A673 (cell line): ENCODE measurements around the gene ITGB6. TPM values are rescaled to one million over a fixed set of nuclear protein-coding genes. Genes with fewer than 3 reads are reported as not detected.

Source experiments
- BruUV-seq: library from RNA; stranded (reverse); fragments of 400-500 nt; replicated peaks from 2 replicates; lab custom pipeline; 2021; lab: Mats Ljungman, UMichigan
- CTCF ChIA-PET: fragments of 300-600 bp; sonication (Branson Sonifier 250); formaldehyde crosslinking; loops from one replicate; lab custom pipeline; 2022; ENCODE audit warnings: antibody characterized with exemption; lab: Charles Lee
- POLR2A ChIA-PET: fragments of 300-600 bp; sonication (Branson Sonifier 250); formaldehyde crosslinking; loops from one replicate; lab custom pipeline; 2022; ENCODE audit warnings: antibody characterized with exemption; ENCODE audit not compliant: low non-redundant PET; lab: Charles Lee
- DNase-seq: peaks from one replicate; pipeline ENCODE4 v3.0.0-alpha.2; 2015; ENCODE audit warnings: low spot score
- H3K27ac ChIP-seq: fragments of 200-600 bp; sonication (generic); 2 replicates; pipeline ENCODE4 v1.5.1; 2016; ENCODE audit warnings: mixed run types, low read depth, mild to moderate bottlenecking, mixed read lengths, antibody characterized with exemption, low read length; ENCODE audit not compliant: poor library complexity, severe bottlenecking
- H3K27me3 ChIP-seq: fragments of 200-600 bp; sonication (generic); replicated peaks from 2 replicates; pipeline ENCODE4 v1.6.1; 2017; ENCODE audit warnings: mixed run types, low read depth, mild to moderate bottlenecking, mixed read lengths, antibody characterized with exemption, low read length; ENCODE audit not compliant: insufficient read depth, poor library complexity
- H3K36me3 ChIP-seq: fragments of 200-600 bp; sonication (generic); 2 replicates; pipeline ENCODE4 v1.6.1; 2016; ENCODE audit warnings: mixed run types, mild to moderate bottlenecking, mixed read lengths, antibody characterized with exemption, low read length; ENCODE audit not compliant: insufficient read depth, poor library complexity, severe bottlenecking
- H3K4me1 ChIP-seq: fragments of 200-600 bp; sonication (generic); 2 replicates; pipeline ENCODE4 v1.6.1; 2017; ENCODE audit warnings: mixed run types, mild to moderate bottlenecking, mixed read lengths, antibody characterized with exemption, low read length; ENCODE audit not compliant: insufficient read depth, poor library complexity, severe bottlenecking
- H3K4me3 ChIP-seq: fragments of 200-600 bp; sonication (generic); 2 replicates; pipeline ENCODE4 v1.5.1; 2016; ENCODE audit warnings: low read depth, mixed run types, mild to moderate bottlenecking, mixed read lengths, low read length; ENCODE audit not compliant: poor library complexity, severe bottlenecking
- H3K9me3 ChIP-seq: fragments of 200-600 bp; sonication (generic); 2 replicates; pipeline ENCODE4 v1.6.1; 2016; ENCODE audit warnings: mixed run types, low read depth, mild to moderate bottlenecking, mixed read lengths, antibody characterized with exemption, low read length; ENCODE audit not compliant: poor library complexity, severe bottlenecking
- CTCF ChIP-seq: fragments of 300-800, 200-600 bp; sonication (generic); conservative IDR thresholded peaks from 2 replicates; pipeline ENCODE4 v1.5.1; 2017; ENCODE audit warnings: low read depth, mild to moderate bottlenecking, antibody characterized with exemption, low read length, moderate library complexity, mixed read lengths
- EZH2 ChIP-seq: fragments of 200-600 bp; sonication (generic); IDR thresholded peaks from 2 replicates; pipeline ENCODE4 v1.6.1; 2017; ENCODE audit warnings: borderline replicate concordance, low read depth, mild to moderate bottlenecking, mixed read lengths, antibody characterized with exemption, low read length; ENCODE audit not compliant: poor library complexity, severe bottlenecking
- intact Hi-C: fragments of 100-400 bp; cut with micrococcal nuclease; formaldehyde crosslinking; loops from one replicate; pipeline ENCODE4 v1.10.0; 2022; ENCODE audit not compliant: unreplicated experiment
- total RNA-seq: library from RNA; stranded (reverse); gene quantifications from 2 replicates; pipeline ENCODE4 v1.2.3, GENCODE V29; 2021

The ITGB6 gene
- total RNA-seq, 1 experiment from 2014 or later: not detected

- no peaks in the 10 kb centered on the region for H3K36me3 ChIP-seq
- no peak for DNase-seq
- no peak overlapping the region for H3K27ac ChIP-seq
- BruUV-seq: no TSS peak
- H3K9me3 ChIP-seq: no peaks in the 10 kb centered on the region
- TF ChIP-seq EZH2: no peak
- TF ChIP-seq CTCF: no peak
- no peak overlapping the region for H3K4me3 ChIP-seq
- H3K27me3 ChIP-seq: no peaks in the 10 kb centered on the region
- ChIA-PET POLR2A (no interaction called here), CTCF (no interaction called here)
- H3K4me1 ChIP-seq: peaks cover 21% of the 10 kb centered on the region
- intact Hi-C loops: no loop called here
Observed at GRCh38 chr2:160169988-160170387, 30.1 kb downstream of the ITGB6 start.

- H3K36me3 ChIP-seq: no peaks in the 10 kb centered on the region
- H3K27ac ChIP-seq: no peak overlapping the region
- ChIA-PET CTCF (no interaction called here), POLR2A (no interaction called here)
- BruUV-seq: no TSS peak
- intact Hi-C loops: no loop called here
- H3K4me1 ChIP-seq: peaks cover 21% of the 10 kb centered on the region
- no peak for DNase-seq
- H3K9me3 ChIP-seq: no peaks in the 10 kb centered on the region
- no peaks in the 10 kb centered on the region for H3K27me3 ChIP-seq
- no peak overlapping the region for H3K4me3 ChIP-seq
- TF ChIP-seq CTCF: no peak
- no peak for TF ChIP-seq EZH2
Observed at GRCh38 chr2:160169471-160169870, 30.6 kb downstream of the ITGB6 start.

GRCh38 chr2:160168878-160169277 lies 31.2 kb downstream of the ITGB6 start:
- Histone ChIP-seq H3K4me3 (no peak overlapping the region), H3K27me3 (no peaks in the 10 kb centered on the region), H3K27ac (no peak overlapping the region), H3K4me1 (peaks cover 21% of the 10 kb centered on the region), H3K9me3 (no peaks in the 10 kb centered on the region), H3K36me3 (no peaks in the 10 kb centered on the region)
- intact Hi-C loops: no loop called here
- no TSS peak for BruUV-seq
- DNase-seq: no peak
- CTCF ChIA-PET: no interaction called here
- TF ChIP-seq EZH2 (no peak), CTCF (no peak)
- POLR2A ChIA-PET: no interaction called here
